Cortex of kidney (tissue), 1 donor: ENCODE measurements around the gene CPNE8.

Experiments
- DNase-seq: peaks from one replicate; lab custom pipeline; 2025; lab: John Stamatoyannopoulos, UW

The CPNE8 gene

DNA sequence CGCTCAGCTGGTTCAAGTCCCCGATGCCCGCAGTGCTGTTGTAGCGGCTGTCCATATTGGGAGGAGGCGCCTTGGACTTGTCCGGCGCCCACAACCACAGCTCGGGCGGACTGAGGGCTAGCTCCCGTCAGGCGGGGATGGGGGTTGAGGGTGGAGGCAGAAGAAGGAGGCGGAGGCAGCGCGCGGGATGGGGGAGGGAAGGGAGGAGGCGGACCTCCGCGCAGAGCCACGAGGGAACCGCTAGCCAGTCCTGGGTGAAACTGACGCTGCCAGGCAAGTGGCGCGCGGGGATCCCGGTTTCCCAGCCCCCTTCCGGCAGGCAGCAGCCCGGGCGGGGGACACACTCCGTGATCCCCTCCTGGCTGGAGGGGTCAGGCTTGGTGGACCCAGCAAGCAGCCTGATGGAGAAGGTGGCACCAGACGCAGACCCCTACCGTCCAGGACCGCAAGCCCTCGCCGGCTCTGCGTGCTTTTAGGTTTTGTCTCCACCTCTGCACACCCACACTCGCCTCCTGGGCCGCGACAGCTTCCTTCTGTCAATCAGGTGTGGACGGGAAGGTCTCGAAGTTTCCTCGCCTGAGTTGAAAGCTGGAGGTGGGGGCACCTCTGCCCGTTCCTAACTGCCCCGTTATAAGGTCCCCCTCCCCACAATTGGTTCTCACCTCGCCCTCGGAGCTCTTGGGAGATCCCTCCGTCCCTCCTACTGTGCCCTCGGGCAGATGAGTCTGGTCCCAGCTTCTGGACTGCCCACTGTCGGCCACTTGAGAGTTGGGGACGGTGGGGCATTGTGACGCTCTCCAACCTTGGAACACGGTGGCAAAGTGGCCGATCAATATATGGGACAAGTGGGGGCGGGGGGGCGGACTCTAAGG, at the start of gene CPNE8:
Gene CPNE8 (minus strand): TSS at position 112 of the 872 bp plus-strand sequence. CDS start 57 bp downstream, at position 55.
- no peak for DNase-seq

- DNase-seq, result no peak
Observed at GRCh38 chr12:38954238-38954873, 49.0 kb upstream of the CPNE8 start.

- DNase-seq, result no peak
Observed at GRCh38 chr12:38949363-38949762, 44.0 kb upstream of the CPNE8 start.

DNA sequence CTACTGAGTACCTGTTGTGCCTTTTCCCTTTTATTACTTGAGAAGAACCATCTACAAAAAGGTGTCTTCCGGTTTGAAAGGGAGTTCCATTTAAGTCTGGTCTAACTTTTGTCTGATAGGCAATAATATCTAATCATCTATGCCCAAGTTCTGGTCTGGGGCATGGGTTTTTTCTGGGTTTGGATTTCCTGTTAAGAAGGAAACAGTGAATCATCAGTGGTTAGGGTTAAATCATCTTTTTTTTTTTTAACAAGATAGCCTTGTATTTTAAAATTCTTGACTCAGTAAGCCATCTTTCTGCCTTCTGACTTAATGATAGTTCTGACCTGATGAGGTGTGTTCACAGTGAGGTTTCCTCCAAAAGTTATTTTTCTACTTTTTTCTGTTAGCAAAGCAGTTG, 29.3 kb upstream of the CPNE8 start:
- no peak for DNase-seq

DNA sequence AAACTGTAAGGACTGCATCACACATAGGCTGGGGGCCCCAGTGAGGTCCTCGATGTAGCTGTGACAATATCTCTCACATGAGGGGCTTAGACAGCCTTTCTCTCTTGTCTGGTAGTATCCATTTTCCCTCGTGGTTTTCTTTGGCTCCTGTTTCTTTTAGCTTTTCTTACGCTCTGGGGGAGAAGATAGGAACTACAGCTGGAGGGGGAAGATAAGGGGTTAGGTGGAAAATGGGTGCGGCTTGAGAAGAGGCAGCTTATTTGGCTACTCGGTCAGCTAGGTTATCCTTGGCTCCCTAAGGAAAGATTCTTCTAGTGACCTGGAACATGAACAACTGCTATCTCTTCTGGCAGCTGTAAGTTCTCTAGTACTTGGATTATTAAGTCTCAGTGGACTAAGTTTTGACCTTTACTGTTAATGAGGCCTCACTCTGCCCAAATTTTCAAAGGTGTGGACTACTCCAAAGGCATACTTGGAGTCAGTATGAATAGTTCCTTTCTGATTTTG, 28.7 kb upstream of the CPNE8 start:
- no peak for DNase-seq

DNA sequence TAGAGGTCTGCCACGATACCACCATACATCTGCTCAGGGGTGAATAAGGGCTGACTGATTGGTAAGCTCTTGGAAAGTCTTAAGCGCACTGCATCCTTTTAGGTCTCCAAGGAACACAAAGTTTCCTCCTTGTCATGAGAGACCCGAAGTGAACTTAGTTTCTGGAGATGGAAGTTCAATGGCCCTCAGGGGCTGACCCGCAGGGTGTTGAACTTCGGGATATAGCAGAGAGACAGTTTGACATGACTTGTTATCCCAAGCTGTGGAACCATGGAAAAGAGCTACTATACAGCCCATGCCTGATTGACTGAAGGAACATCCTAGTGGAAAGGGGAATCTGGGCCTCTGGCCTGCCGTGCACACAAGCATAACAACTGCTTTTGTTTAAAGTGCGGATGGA, 26.9 kb upstream of the CPNE8 start:
- DNase-seq, result no peak

- no peak for DNase-seq
Observed at GRCh38 chr12:38931461-38931860, 26.1 kb upstream of the CPNE8 start.

- DNase-seq, result no peak
Observed at GRCh38 chr12:38930990-38931389, 25.6 kb upstream of the CPNE8 start.

DNA sequence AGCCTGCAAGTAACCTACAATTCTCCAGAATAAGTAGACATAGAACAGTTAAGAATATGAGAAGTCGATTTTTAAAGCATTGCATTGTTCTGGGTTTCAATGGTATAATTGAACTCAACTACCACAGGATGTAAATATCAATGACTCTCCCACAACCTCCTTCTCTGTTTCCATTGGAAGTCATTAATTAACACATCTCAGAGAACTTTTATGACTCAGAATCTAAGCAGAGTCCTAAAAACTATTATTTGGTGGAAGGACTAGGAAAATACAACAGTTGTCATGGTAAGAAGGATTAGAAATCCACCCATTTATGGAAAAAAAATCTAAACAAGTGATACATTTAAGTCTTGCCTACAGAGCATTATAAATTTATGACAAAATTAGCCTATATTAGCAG, 21.1 kb upstream of the CPNE8 start:
- no peak for DNase-seq

GRCh38 chr12:38921025-38921677, 15.8 kb upstream of the CPNE8 start:
- no peak for DNase-seq

- no peak for DNase-seq
Observed at GRCh38 chr12:38919191-38919590, 13.8 kb upstream of the CPNE8 start.

DNA sequence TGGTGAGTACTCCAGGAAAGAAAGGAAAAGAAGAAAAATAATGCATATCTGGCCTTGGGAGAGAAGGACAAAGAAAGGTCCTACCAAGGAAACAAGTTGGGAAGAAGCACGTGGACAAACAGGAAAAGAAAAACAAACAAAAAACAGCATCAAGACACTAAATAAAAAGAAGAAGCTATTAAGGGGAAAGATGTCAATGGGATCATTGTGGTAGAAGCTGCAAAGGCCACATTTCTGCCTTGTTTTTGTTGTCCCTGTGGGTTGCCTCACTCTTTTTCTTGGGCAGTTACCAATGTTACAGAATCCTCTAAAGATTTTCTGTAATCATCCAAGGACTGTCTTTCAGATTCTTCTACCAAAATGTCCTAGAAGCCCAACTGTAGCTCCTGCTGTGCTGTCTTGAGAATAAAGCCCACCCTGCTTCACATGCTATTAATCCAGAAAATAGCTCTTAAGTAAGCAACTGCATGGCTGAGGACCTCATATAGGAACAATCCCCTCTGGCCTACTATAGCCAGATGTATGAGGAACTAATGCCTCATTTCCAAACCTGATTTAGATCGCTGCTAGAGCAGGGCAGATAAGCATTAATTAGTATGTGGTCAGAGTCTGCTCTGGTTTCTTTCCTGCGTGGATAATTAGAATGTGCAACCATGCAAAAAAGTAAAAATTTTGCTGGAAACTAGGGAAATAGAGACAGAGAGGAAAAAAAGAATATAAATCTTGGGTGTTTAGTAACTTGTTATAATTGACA, 10.2 kb upstream of the CPNE8 start:
- no peak for DNase-seq

- no peak for DNase-seq
Observed at GRCh38 chr12:38912116-38912515, 6.7 kb upstream of the CPNE8 start.

- DNase-seq, result no peak
Observed at GRCh38 chr12:38911611-38912010, 6.2 kb upstream of the CPNE8 start.

DNA sequence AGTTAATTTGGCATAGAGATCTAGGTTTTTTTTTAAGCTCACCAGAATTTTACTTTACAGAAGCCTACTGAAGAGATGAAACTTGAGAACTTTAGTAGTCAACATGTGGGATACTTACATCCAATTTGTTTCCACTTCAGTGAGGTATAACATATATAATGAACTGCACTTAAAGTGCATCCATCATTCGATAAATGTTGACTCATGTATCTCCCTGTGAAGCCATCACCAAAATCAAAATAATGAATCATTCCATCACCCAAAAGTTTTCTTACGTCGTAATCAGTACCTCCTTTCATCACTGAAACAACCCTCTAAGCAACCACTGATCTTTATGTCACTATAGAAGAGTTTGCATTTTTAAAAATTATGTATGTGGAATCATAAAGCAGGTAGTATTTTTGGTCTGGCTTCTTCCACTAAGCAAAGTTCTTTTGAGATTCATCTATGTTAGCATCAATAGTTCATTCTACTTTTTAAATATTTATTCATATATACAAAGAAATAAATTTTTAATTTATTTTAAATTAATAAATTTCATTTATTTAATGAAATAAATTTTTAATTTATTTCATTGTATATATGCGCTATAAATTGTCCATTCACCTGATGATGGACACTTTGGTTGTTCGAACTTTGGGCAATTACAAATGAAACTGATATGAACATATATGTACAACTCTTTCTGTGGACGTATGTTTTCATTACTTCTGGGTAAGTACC, 2.0 kb upstream of the CPNE8 start:
- DNase-seq, result no peak

GRCh38 chr12:38906482-38907200, 1.2 kb upstream of the CPNE8 start:
- DNase-seq, result peak; percentile 14

DNA sequence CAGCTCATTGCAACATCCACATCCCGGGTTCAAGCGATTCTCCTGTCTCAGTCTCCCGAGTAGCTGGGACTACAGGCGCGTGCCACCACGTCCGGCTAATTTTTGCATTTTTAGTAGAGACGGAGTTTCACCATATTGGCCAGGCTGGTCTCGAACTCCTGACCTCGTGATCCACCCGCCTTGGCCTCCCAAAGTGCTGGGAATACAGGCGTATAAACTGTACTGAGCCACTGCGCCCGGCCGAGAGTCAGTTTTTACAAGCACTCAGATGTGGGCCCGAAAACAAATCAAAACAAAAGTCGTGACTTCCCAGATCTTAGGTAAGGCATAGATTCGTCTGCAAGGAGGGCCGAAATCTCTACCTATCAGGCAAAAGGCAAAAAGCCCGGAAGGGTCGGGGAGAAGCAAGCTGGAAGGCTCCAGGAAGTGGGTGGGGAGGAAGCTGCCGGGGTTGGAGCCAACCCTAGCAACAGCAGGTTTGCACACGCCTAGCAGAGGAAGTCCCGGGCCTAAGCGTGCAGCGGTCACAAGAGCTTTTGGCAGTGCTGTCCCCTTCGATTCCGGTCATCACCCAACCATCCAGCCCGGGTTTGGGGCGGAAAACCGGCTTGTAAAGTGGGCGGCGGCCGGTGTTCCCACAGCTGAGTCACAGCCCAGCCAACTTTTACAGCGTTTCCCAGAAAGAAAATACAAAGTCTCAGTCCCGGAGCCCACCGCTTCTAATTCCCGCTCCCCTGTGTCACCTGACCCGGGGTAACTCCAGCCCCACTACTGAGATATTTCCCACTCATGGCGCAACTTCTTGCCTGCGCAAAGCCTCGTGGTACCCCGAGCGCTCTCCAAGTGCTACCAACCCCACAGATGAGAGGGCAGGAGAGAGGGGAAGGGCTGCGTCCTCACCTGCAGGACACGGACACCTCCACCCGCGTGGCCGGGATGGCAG, 583 bp downstream of the CPNE8 start:
- no peak for DNase-seq

GRCh38 chr12:38903596-38903995, 1.8 kb downstream of the CPNE8 start:
- DNase-seq, result no peak

GRCh38 chr12:38898001-38898684, 7.2 kb downstream of the CPNE8 start:
- DNase-seq, result no peak
